NCI-H82 treated with DMSO at 0.1 percent for 48 hours (cell line): Measurements from ENCODE around the gene OLFM2.
A peak's percentile ranks its signal among the peaks of the same experiment; 100 is the strongest.
"Not testable (repeated sequence)": the region's sequence is repeated elsewhere in the genome, so short reads cannot be mapped to it uniquely, and the experiment has no call there.

Experiments used
- DNase-seq: peaks from one replicate; lab custom pipeline; 2025; ENCODE audit not compliant: unreplicated experiment; lab: John Stamatoyannopoulos, UW

OLFM2 gene

DNA sequence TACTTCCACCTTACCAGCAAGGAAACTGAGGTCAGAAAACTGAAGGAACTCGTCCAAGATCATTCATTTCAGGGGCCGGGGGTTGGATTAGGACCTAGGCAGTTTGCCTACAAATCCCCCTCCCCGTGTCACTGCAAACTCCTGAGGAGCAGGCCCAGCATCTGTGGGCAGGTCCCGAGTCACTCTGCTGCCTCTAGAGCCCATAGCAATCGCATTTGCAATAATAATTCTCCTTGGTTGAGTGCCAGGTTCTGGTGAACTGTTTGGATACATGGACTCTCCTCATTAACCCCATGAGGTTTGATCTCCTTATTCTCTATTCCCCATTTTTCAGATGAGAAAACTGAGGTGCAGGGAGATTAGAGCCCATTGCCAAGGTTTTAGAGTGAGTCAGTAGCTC lies 100.3 kb downstream of the OLFM2 start:
- no peak for DNase-seq

DNA sequence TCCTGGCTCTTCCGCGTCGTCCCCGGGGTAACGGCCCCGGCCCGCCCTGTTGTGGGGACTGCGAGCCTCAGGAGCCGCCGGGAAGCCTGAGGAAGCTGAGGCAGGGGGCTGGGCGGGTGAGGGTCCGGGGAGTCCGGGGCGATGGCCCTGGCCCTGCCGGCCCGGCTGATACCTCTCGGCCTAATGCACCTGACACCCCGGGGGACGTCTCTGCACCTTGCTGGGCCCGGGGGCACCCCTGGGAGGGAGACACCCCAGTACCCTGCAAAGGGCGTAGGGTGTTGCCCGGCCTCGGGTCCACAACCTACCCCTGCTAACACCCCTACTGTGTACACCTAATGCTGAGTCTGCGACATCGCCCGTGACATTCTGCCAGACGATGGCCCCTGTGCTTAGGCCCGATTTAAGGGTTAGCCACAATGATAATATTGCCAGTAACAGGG lies 100.8 kb downstream of the OLFM2 start:
- no peak for DNase-seq

- peak; percentile 94 for DNase-seq
These were observed 101.4 kb downstream of the OLFM2 start, which contains the start of gene PIN1 for GRCh38 chr19:9834726-9835506. Gene PIN1, plus strand, starts transcription at chr19:9835318. Its CDS starts 27 bp downstream, at chr19:9835345.

DNA sequence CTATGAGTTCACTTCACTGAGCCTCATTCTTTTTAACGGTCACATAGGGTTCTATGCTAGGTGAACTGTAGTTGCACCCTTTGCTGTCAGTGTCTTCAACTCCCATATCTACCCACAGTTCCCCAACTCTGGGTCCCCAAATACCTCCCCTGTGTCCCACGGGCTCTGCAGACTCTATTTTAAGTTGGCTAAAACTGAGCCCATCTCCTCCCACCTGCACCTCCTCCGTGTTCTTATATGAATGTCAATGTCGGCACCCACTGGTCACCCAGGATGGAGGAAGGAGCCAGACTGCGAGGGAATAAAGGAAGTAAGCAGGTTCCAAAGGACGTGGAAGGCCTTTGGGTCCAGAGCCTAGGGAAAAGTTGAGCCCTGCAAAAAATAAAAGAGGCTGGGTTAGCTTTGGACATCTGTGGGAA lies 102.0 kb downstream of the OLFM2 start:
- no peak for DNase-seq

- DNase-seq = no peak
These were observed 107.7 kb downstream of the OLFM2 start for GRCh38 chr19:9828551-9829063.

DNA sequence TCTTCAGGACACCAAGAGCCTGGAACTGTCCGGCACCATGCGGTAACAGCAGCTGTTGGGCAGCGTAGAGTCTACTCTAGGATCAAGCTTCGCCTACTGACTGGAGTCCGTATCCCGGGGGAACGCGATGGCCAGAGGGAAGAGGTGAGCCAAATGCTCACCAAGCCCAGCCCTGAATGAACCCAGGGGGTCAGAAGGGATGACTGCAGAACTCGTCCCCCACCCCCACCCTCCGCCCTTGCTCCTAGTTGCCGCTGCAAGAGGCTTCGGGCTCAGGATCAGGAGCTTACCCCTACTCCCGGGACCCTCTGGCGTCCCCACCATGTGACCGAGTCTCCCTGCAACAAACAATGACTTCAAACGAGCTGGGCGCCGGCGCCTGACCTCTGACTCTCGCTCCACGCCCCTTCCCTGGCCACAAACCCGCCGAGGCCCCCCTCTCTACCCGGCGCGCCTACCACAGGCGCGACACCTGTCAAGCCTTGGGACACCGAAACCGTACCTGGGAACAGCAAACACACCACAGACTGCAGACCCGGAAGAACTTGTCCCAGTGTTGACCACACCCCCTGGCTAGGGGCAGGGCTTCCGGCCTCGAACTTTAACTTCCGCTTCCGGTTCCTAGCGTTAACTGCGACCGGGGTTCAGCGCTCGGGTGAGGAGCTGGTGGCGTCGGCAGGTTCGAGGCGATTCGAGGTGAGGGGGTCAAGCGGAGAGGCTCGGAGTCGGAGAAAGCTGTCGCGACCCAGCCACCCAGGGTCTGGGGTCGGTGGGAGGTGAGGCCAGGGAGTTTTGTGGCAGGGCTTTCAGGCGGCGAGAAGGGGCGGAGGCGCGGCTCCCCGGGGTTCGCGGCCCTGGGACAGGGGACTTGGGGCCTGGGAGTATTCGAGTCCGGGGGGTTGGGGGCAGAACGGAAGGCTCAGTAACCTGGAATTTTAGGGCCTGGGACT lies 108.8 kb downstream of the OLFM2 start, which contains the start of gene UBL5:
TSS of gene UBL5 (plus strand) at position 630 of the 950 bp plus-strand sequence. CDS start 420 bp downstream, outside the sequence.
- peak; percentile 63 for DNase-seq

DNA sequence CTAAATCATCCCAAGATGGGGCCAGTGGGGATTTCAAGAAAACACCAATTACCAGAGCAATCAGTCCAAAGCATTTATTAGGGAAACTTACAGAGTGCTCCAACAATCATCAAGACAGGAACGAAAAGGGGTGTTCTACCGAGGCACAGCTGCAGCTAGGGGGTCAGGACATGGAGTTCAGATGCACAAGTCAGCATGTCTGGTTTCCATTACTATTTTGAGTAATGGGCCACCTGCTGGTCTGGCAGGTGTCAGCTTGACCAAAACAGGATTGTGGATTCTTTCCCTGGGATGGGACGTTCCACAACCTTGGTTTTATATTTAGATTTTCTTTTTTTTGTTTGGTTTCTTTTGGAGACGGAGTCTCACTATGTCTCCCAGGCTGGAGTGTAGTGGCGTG lies 112.5 kb downstream of the OLFM2 start:
- DNase-seq = no peak

DNA sequence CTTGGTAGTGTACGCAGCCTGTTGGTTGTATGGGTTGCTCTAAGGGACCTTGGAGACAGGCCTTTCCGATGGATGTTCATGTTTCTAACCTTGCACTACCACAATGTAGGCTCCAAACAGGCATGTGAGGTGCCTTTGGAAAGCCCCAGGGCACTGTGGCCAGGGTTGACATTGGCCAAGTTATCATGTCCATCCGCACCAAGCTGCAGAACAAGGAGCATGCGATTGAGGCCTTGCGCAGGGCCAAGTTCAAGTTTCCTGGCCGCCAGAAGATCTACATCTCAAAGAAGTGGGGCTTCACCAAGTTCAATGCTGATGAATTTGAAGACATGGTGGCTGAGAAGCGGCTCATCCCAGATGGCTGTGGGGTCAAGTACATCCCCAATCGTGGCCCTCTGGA lies 116.3 kb downstream of the OLFM2 start:
- not testable (repeated sequence) for DNase-seq

- no peak for DNase-seq
These were observed 116.8 kb downstream of the OLFM2 start for GRCh38 chr19:9819596-9819909.

GRCh38 chr19:9818734-9819595 lies 117.3 kb downstream of the OLFM2 start, which contains the start of gene FBXL12:
Gene FBXL12, minus strand, starts transcription at chr19:9819079. Its CDS starts 266 bp downstream, at chr19:9818813.
- peak; percentile 96 for DNase-seq

- DNase-seq = no peak
These were observed 118.1 kb downstream of the OLFM2 start for GRCh38 chr19:9818175-9818733.

DNA sequence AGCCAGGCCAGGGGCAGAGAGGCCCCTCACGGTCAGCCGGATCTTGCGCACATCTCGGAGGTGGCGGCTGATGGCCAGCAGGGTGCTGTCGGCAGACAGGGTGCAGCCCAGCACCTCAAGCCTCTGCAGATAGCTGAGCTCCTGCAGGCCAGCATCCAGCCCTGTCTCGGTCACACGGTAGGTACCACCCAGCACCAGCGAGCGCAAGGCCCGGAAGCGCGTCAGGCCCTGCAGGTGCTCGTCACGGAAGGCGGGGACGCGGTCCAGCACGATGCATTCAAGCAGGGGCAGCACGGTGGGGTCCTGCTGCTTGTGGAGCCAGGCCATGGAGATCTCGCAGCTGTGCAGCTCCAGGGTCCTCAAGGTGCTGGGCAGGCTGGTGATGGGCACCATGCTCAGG lies 125.2 kb downstream of the OLFM2 start:
- DNase-seq = no peak

GRCh38 chr19:9808855-9809824 lies 127.2 kb downstream of the OLFM2 start:
- DNase-seq = no peak

DNA sequence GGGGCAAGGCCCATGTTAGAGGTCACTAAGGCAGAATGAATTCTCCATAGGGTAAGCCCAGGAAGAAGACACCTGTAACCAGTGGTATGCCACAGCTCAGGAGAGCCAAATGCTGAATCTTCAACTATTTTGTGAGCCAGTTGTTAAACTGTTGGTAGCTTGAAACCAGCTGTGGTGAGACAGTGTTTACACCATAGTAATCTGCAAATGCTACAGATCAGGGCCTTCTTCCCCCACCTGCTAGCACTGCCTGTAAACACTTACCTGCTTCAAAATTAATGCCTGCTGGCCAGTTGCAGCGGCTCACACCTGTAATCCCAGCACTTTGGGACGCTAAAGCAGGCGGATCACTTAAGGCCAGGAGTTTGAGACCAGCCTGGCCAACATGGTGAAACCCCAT lies 129.5 kb downstream of the OLFM2 start:
- DNase-seq = no peak
